ENCODE data around the gene ZNF555. TPM values are rescaled to one million over a fixed set of nuclear protein-coding genes. Genes with fewer than 3 reads are reported as not detected.
A peak's percentile ranks its signal among the peaks of the same experiment; 100 is the strongest.

Gene ZNF555
- total and polyA plus RNA-seq, 9 of the 15 experiments (the other 6 are each of a cell fraction or from before 2014, with no cell fraction given) = 2.0 to 6.7 (median 5.4) TPM

GRCh38 chr19:2807379-2808128, 33.7 kb upstream of the ZNF555 start (continued):
- TF ChIP-seq ERF (CRISPR knock-in tag; IDR thresholded peaks at IDR 0.05) (no peak), RCOR1 (IDR thresholded peaks at IDR 0.05; ENCODE audit: borderline replicate concordance in 1 of 2, low read depth in 2 of 2, low read length in 2 of 2) (no peak), POLR2G (IDR thresholded peaks at IDR 0.05; ENCODE audit: low read depth, low read length) (peak; percentile 16; the same call in 1 of the 2 replicates), ZNF121 (CRISPR knock-in tag; conservative IDR thresholded peaks at IDR 0.05) (no peak), ZNF239 (CRISPR knock-in tag; IDR thresholded peaks at IDR 0.05) (no peak)

- no peaks in the 10 kb centered on the region for H3K9me3 ChIP-seq (replicated peaks; ENCODE audit: control insufficient read depth, insufficient read depth, low read depth, low read length)
- 92% methylated on average over 35 of the region's 41 CpGs for WGBS (ENCODE audit: insufficient coverage, low coverage, missing lambda C conversion rate)
- H3K36me3 ChIP-seq (ENCODE audit: control insufficient read depth, insufficient read depth, low read length) = peaks cover 93% of the 10 kb centered on the region; the same call in 2 of the 3 replicates
- in situ Hi-C loops (cut with MboI) = no loop called here
- H3K27me3 ChIP-seq (ENCODE audit: control insufficient read depth in 2 of 2, insufficient read depth in 2 of 2, low read length in 2 of 2) = no peaks in the 10 kb centered on the region
- FAIRE-seq = no peak
- H3K4me3 ChIP-seq = no peak overlapping the region
- H3K9me1 ChIP-seq (ENCODE audit: control insufficient read depth, insufficient read depth, low read length) = no peaks in the 10 kb centered on the region
- ChIA-PET CTCF (ENCODE audit: low intra/inter-chr PET ratio) (no interaction called here), POLR2A (no interaction called here)
- DNase-seq (ENCODE audit: extremely low read depth in 1 of 4, low spot score in 3 of 4) = no peak
- no peak for TF ChIP-seq MIER1 (IDR thresholded peaks at IDR 0.05; ENCODE audit: low read depth)
- TF ChIP-seq ZBTB33 (CRISPR knock-in tag; IDR thresholded peaks at IDR 0.05) = peak; percentile 28; the same call in 1 of the 2 replicates
- TF ChIP-seq ZKSCAN1 (IDR thresholded peaks at IDR 0.05; ENCODE audit: low read depth, low read length) = no peak
- TF ChIP-seq FOXP1 (CRISPR knock-in tag; IDR thresholded peaks at IDR 0.05) = no peak
- no peak for TF ChIP-seq ZBTB9 (CRISPR knock-in tag; IDR thresholded peaks at IDR 0.05)
- H4K20me1 ChIP-seq (replicated peaks; ENCODE audit: control insufficient read depth, insufficient read depth, low read length) = no peaks in the 10 kb centered on the region
- no TSS peak for BruUV-seq (replicated peaks)
- no peaks in the 10 kb centered on the region for H3K79me2 ChIP-seq (ENCODE audit: control insufficient read depth, insufficient read depth, low read length)
- no peak overlapping the region for H3K9ac ChIP-seq (ENCODE audit: insufficient read depth in 1 of 2, low read depth in 2 of 2, low read length in 2 of 2)
- ATAC-seq = no peak
- H3K27ac ChIP-seq (ENCODE audit: extremely low read depth, low read depth, low read length) = no peak overlapping the region
- intact Hi-C loops (cut with micrococcal nuclease) = no loop called here
- H3K4me1 ChIP-seq (replicated peaks in 1 of 2; ENCODE audit: control insufficient read depth in 2 of 2, insufficient read depth in 2 of 2, low read length in 2 of 2) = peaks cover 0 to 17% of the 10 kb centered on the region in 2 experiments; a peak in 2 of 5 replicates
- H3K4me2 ChIP-seq (ENCODE audit: insufficient read depth, low read length) = no peak overlapping the region
- no peak overlapping the region for H2AFZ ChIP-seq (ENCODE audit: low read depth, low read length)
Observed at GRCh38 chr19:2808129-2808941, 32.9 kb upstream of the ZNF555 start.

Data from K562 (cell line).